Cardiac muscle cell (in vitro differentiated cells and primary cell): ENCODE results near the gene PKHD1. TPM values are rescaled to one million over a fixed set of nuclear protein-coding genes. Genes with fewer than 3 reads are reported as not detected.
"Not testable (repeated sequence)": the region's sequence is repeated elsewhere in the genome, so short reads cannot be mapped to it uniquely, and the experiment has no call there.

Experiments used
- DNase-seq, 2 donors: peaks; one replicate each; pipeline versions ENCODE4 v3.0.0 to v3.0.0-alpha.2; 2010 to 2017; ENCODE audit warnings: low read depth in 1 of 2, low spot score in 1 of 2
- H3K27ac ChIP-seq: fragments of 200-600 bp; sonication (generic); 2 replicates; pipeline ENCODE4 v1.5.1; 2016
- H3K27me3 ChIP-seq: fragments of 200-600 bp; sonication (generic); 2 replicates; pipeline ENCODE4 v1.6.0; 2016; ENCODE audit warnings: control low read depth
- H3K36me3 ChIP-seq: fragments of 200-600 bp; sonication (generic); 2 replicates; pipeline ENCODE4 v1.5.1; 2016; ENCODE audit warnings: control low read depth
- H3K4me1 ChIP-seq: fragments of 200-600 bp; sonication (generic); 2 replicates; pipeline ENCODE4 v1.8.1; 2017; ENCODE audit warnings: low read depth, mild to moderate bottlenecking, mixed run types
- H3K4me3 ChIP-seq: fragments of 200-600 bp; sonication (generic); 2 replicates; pipeline ENCODE4 v1.5.1; 2016; ENCODE audit warnings: mild to moderate bottlenecking
- H3K9me3 ChIP-seq: fragments of 200-600 bp; sonication (generic); 2 replicates; pipeline ENCODE4 v1.5.1; 2017; ENCODE audit warnings: low read depth, mild to moderate bottlenecking, control low read depth
- CTCF ChIP-seq: IDR thresholded peaks from 2 replicates; pipeline ENCODE4 v1.5.1; 2012; ENCODE audit warnings: low read depth, mild to moderate bottlenecking, low read length
- polyA plus RNA-seq: library from polyadenylated mRNA; unstranded; fragments of >200 nt; fragmentation: Nextera tagmentation; extraction: Ambion mirVana; gene quantifications from 2 replicates; pipeline ENCODE4 v1.2.1, GENCODE V29; 2016
- total RNA-seq: library from RNA; depleted of rRNA; stranded (reverse); fragments of >200 nt; gene quantifications from 2 replicates; pipeline ENCODE4 v1.2.3, GENCODE V29; 2016

Gene PKHD1
- total and polyA plus RNA-seq, 2 experiments from 2014 or later = not detected

- Histone ChIP-seq H3K36me3 (no peaks in the 10 kb centered on the region), H3K9me3 (no peaks in the 10 kb centered on the region), H3K27ac (no peak overlapping the region), H3K4me1 (no peaks in the 10 kb centered on the region), H3K27me3 (no peaks in the 10 kb centered on the region), H3K4me3 (no peak overlapping the region)
- DNase-seq = no peak
- TF ChIP-seq CTCF = no peak
These were observed 137.9 kb downstream of the PKHD1 start for GRCh38 chr6:51949526-51949925.

GRCh38 chr6:51939695-51940094 is 147.7 kb downstream of the PKHD1 start:
- H3K4me1 ChIP-seq, H3K27ac ChIP-seq, H3K27me3 ChIP-seq, H3K36me3 ChIP-seq, DNase-seq, H3K4me3 ChIP-seq, H3K9me3 ChIP-seq: not testable (repeated sequence)

GRCh38 chr6:51936531-51937290 is 150.7 kb downstream of the PKHD1 start:
- no peak for TF ChIP-seq CTCF
- H3K9me3 ChIP-seq = no peaks in the 10 kb centered on the region
- no peaks in the 10 kb centered on the region for H3K27me3 ChIP-seq
- DNase-seq = no peak
- no peak overlapping the region for H3K27ac ChIP-seq
- H3K4me3 ChIP-seq = no peak overlapping the region
- no peaks in the 10 kb centered on the region for H3K4me1 ChIP-seq
- no peaks in the 10 kb centered on the region for H3K36me3 ChIP-seq

- Histone ChIP-seq H3K4me3 (no peak overlapping the region), H3K36me3 (no peaks in the 10 kb centered on the region), H3K4me1 (no peaks in the 10 kb centered on the region), H3K9me3 (no peaks in the 10 kb centered on the region), H3K27ac (no peak overlapping the region), H3K27me3 (no peaks in the 10 kb centered on the region)
- DNase-seq = no peak
- TF ChIP-seq CTCF = no peak
These were observed 153.3 kb downstream of the PKHD1 start for GRCh38 chr6:51934098-51934497.

GRCh38 chr6:51932956-51933355 is 154.5 kb downstream of the PKHD1 start:
- Histone ChIP-seq H3K27me3 (no peaks in the 10 kb centered on the region), H3K4me1 (no peaks in the 10 kb centered on the region), H3K9me3 (no peaks in the 10 kb centered on the region), H3K27ac (no peak overlapping the region), H3K36me3 (no peaks in the 10 kb centered on the region), H3K4me3 (no peak overlapping the region)
- DNase-seq = no peak
- TF ChIP-seq CTCF = no peak

- no peak overlapping the region for H3K27ac ChIP-seq
- H3K36me3 ChIP-seq = no peaks in the 10 kb centered on the region
- no peak for TF ChIP-seq CTCF
- H3K4me1 ChIP-seq = no peaks in the 10 kb centered on the region
- no peak for DNase-seq
- H3K4me3 ChIP-seq = no peak overlapping the region
- no peaks in the 10 kb centered on the region for H3K27me3 ChIP-seq
- H3K9me3 ChIP-seq = no peaks in the 10 kb centered on the region
These were observed 156.8 kb downstream of the PKHD1 start for GRCh38 chr6:51930602-51931001.
